Transverse colon (tissue), 4 donors: ENCODE measurements around the gene CDC20B. TPM values are rescaled to one million over a fixed set of nuclear protein-coding genes. Genes with fewer than 3 reads are reported as not detected.

Experiments
- DNase-seq: peaks from one replicate; pipeline ENCODE4 v3.0.0-alpha.2; 2019
- H3K27ac ChIP-seq, 4 donors: fragments of 200-600 bp; sonication (generic); 2 replicates each; pipeline ENCODE4 v1.5.1; 2016 to 2018; ENCODE audit warnings: inconsistent platforms in 4 of 4
- H3K27me3 ChIP-seq: fragments of 200-600 bp; sonication (generic); 2 replicates; pipeline ENCODE4 v1.5.1; 2017; ENCODE audit warnings: inconsistent platforms
- H3K36me3 ChIP-seq, 4 donors: fragments of 200-600 bp; sonication (generic); 2 replicates each; pipeline ENCODE4 v1.5.1; 2017 to 2019; ENCODE audit warnings: inconsistent platforms in 4 of 4
- H3K4me1 ChIP-seq, 4 donors: fragments of 200-600 bp; sonication (generic); 2 replicates each; pipeline ENCODE4 v1.5.1; 2017 to 2020; ENCODE audit warnings: inconsistent platforms in 4 of 4
- H3K4me3 ChIP-seq, 4 donors: fragments of 200-600 bp; sonication (generic); 1 replicate in 1 of 4; 2 replicates in 3 of 4; pipeline versions ENCODE4 v1.5.1 to v1.6.1; 2017 to 2019; ENCODE audit warnings: inconsistent platforms in 4 of 4
- H3K9me3 ChIP-seq, 2 donors: fragments of 200-600 bp; sonication (generic); 2 replicates each; pipeline ENCODE4 v1.5.1; 2017 to 2019; ENCODE audit warnings: inconsistent platforms in 2 of 2
- EP300 ChIP-seq: sonication (generic); formaldehyde crosslinking; IDR thresholded peaks from one replicate; pipeline ENCODE4 v1.6.1; 2017; ENCODE audit warnings: antibody characterized with exemption, low read depth
- POLR2A ChIP-seq: fragments of 450-650 bp; IDR thresholded peaks from one replicate; pipeline ENCODE4 v1.6.1; 2016; ENCODE audit warnings: antibody characterized with exemption, mild to moderate bottlenecking, moderate library complexity
- POLR2AphosphoS5 ChIP-seq, 3 donors: sonication (generic); formaldehyde crosslinking; IDR thresholded peaks; one replicate each; pipeline ENCODE4 v1.6.1; 2016; ENCODE audit warnings: antibody characterized with exemption in 3 of 3
- WGBS, 2 donors: methylation state at CpG; one replicate each; pipeline ENCODE4 v1.1.5; 2018; ENCODE audit warnings: low coverage in 1 of 2; 5-methylcytosine and 5-hydroxymethylcytosine counted together
- in situ Hi-C, 4 donors: fragments of 200-750 bp; cut with MboI; loops; one replicate each; pipeline versions ENCODE4 v1.15.0 to v1.15.1; 2017; ENCODE audit warnings: low sequenced_read_pairs in 3 of 4, low pct_ligation_motif_present in 1 of 4, low pct_unique_long_range_greater_than_20kb in 1 of 4
- intact Hi-C: fragments of 100-400 bp; cut with DNase I; formaldehyde crosslinking; loops from one replicate; pipeline ENCODE4 v1.15.1; 2023; ENCODE audit warnings: low total_unique reads
- total RNA-seq, 4 donors: library from RNA; depleted of rRNA; stranded (reverse); fragments of >200 nt; gene quantifications; one replicate each; pipeline ENCODE4 v1.1.0, GENCODE V29; 2016
- TF ChIP-seq, protein P1 (sequence below), 5 experiments: fragments of 200-600 bp in 3 of 5; fragments of 450-650 bp in 2 of 5; sonication (generic) in 3 of 5; IDR thresholded peaks; 1 replicate in 2 of 5; 2 replicates in 3 of 5; pipeline ENCODE4 v1.5.1; 2016 to 2017; ENCODE audit warnings: antibody characterized with exemption in 5 of 5, inconsistent platforms in 3 of 5, mild to moderate bottlenecking in 2 of 5, moderate library complexity in 1 of 5

The CDC20B gene
- total RNA-seq, 4 donors from 2014 or later = not detected

DNA sequence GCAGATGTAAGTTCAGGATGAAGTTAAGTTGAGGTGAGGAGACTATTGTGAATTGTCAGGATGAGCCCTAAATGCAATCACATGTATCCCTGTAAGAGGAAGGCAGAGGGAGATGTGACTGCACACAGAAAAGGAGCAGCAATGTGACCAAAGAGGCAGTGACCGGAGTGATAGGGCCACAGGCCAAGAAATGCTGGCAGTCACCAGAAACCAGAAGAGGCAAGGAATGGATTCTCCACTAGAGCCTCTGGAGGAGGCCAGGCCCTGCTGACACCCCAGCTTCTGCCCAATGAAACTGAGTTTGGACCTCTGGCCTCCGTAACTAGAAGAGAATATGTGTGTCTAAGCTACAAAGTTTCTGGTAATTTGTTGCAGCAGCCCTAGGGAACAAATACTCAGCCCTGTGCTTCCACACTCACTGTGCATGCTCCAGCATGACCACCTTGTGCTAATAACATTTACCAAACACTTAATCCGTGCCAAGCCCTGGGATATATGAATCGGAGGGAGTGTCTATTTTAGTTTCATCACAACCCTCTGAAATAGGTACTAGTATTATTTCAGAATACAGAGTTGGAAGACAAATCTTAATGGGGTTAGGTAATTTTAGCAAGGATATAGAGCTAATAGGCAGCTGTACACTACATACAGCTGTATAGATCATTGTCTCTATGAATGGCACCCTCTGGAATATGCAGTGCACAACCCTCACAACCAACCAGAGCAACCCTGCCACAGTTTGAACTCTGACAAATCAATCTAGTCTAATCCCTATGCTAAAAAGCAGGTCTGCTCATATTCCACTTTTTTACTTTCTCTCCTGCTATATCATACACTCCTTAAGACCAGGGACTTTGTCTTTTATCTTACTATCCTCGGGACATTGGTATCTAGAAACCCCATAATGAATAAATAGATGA lies 20.8 kb downstream of the CDC20B start:
- no peaks in the 10 kb centered on the region for H3K9me3 ChIP-seq
- in situ Hi-C loops (loop anchor here (10.0 to 25.0 kb wide), 3 partner anchors 247 to 640 kb away; partner anchors contain the start of genes SNX18 (in 3 of the 4) and SLC38A9 (in 1 of the 4)), intact Hi-C loops (loop anchor here (10.0 kb wide), 1 partner anchor 247 kb away; no protein-coding TSS in a partner anchor)
- H3K27me3 ChIP-seq = peaks cover 27% of the 10 kb centered on the region
- no peaks in the 10 kb centered on the region for H3K4me1 ChIP-seq
- no peak overlapping the region for H3K27ac ChIP-seq
- H3K36me3 ChIP-seq = no peaks in the 10 kb centered on the region
- H3K4me3 ChIP-seq = no peak overlapping the region
- 62 to 67% methylated on average over 4 to 5 of the region's 5 CpGs for WGBS, 2 donors
- no peak for DNase-seq
- TF ChIP-seq EP300 (no peak), POLR2A (no peak), POLR2AphosphoS5 (IDR thresholded peaks at IDR 0.05) (no peak)
- TF ChIP-seq, protein P1, sequence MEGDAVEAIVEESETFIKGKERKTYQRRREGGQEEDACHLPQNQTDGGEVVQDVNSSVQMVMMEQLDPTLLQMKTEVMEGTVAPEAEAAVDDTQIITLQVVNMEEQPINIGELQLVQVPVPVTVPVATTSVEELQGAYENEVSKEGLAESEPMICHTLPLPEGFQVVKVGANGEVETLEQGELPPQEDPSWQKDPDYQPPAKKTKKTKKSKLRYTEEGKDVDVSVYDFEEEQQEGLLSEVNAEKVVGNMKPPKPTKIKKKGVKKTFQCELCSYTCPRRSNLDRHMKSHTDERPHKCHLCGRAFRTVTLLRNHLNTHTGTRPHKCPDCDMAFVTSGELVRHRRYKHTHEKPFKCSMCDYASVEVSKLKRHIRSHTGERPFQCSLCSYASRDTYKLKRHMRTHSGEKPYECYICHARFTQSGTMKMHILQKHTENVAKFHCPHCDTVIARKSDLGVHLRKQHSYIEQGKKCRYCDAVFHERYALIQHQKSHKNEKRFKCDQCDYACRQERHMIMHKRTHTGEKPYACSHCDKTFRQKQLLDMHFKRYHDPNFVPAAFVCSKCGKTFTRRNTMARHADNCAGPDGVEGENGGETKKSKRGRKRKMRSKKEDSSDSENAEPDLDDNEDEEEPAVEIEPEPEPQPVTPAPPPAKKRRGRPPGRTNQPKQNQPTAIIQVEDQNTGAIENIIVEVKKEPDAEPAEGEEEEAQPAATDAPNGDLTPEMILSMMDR (IDR thresholded peaks at IDR 0.05) = no peak

DNA sequence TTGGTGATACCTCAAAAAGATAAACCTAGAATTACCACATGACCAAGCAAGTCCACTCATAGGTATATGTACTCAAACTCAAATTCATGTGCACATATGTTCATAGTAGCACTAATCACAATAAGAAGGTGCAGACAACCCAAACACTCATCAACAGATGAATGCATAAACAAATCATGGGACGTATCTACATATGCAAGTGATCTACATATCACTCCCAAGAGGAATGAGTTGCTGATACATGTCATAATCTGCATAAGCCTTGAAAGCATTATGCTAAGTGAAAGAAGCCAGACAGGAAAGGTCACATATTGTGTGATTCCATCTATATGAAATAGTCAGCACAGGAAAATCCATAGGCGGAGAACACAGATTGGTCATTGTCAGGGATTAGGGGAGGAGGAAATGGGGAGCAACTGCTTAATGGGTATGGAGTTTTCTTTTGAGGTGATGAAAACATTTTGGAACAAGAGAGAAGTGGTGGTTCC lies 23.6 kb downstream of the CDC20B start:
- TF ChIP-seq POLR2AphosphoS5 (IDR thresholded peaks at IDR 0.05) = no peak
- TF ChIP-seq POLR2A = no peak
- TF ChIP-seq EP300 = no peak
- TF ChIP-seq, protein P1 (IDR thresholded peaks at IDR 0.05) = no peak
- DNase-seq = no peak
- no peak overlapping the region for H3K27ac ChIP-seq
- peaks cover 21% of the 10 kb centered on the region for H3K27me3 ChIP-seq
- in situ Hi-C loops (loop anchor here in 3 of 4 donors (10.0 to 25.0 kb wide), 2 partner anchors 212 to 245 kb away; no protein-coding TSS in a partner anchor), intact Hi-C loops (no loop called here)
- H3K4me1 ChIP-seq = no peaks in the 10 kb centered on the region
- no peaks in the 10 kb centered on the region for H3K9me3 ChIP-seq
- WGBS, 2 donors = 86 to 88% methylated on average over 1 to 2 of the region's 2 CpGs
- H3K4me3 ChIP-seq = no peak overlapping the region
- H3K36me3 ChIP-seq = no peaks in the 10 kb centered on the region

DNA sequence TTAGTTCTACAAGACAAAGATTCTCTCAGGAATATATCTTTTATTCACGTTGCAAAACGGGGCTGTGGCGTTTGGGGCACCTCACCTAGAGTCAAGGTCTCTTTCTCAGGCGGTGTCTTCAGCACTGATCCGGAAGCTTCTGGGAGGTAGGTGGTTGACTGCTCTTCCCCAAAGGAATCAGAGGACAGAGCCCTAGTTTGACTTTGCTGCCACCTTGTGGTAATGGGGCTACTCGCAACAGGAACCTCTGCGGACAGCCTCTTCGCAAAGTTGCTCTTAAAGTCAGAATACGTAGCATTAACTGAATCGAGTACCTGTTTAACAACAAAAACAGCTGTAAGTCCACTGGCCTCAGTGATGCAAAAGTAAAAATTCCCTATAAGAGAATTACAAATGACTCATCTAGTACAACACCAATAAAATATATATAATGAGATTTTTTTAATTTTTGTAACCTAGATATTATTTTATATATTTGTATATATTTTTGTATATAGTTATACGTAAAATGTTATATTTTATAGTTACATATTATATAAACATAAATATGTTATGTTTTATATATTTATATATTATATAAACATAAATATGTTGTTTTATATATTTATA lies 26.3 kb downstream of the CDC20B start:
- H3K27me3 ChIP-seq = peaks cover 15% of the 10 kb centered on the region
- 0 to 7% methylated on average over 7 to 11 of the region's 11 CpGs for WGBS, 2 donors
- no peaks in the 10 kb centered on the region for H3K4me1 ChIP-seq
- H3K4me3 ChIP-seq = no peak overlapping the region
- DNase-seq = peak; percentile 83
- H3K36me3 ChIP-seq = no peaks in the 10 kb centered on the region
- TF ChIP-seq, protein P1 (IDR thresholded peaks at IDR 0.05) = peak; percentile 71 to 91 (median 87)
- TF ChIP-seq EP300 = no peak
- TF ChIP-seq POLR2AphosphoS5 (IDR thresholded peaks at IDR 0.05) = no peak
- TF ChIP-seq POLR2A = no peak
- intact Hi-C loops (no loop called here), in situ Hi-C loops (loop anchor here in 3 of 4 donors (10.0 to 25.0 kb wide), 2 partner anchors 209 to 242 kb away; no protein-coding TSS in a partner anchor)
- H3K27ac ChIP-seq = no peak overlapping the region
- no peaks in the 10 kb centered on the region for H3K9me3 ChIP-seq

DNA sequence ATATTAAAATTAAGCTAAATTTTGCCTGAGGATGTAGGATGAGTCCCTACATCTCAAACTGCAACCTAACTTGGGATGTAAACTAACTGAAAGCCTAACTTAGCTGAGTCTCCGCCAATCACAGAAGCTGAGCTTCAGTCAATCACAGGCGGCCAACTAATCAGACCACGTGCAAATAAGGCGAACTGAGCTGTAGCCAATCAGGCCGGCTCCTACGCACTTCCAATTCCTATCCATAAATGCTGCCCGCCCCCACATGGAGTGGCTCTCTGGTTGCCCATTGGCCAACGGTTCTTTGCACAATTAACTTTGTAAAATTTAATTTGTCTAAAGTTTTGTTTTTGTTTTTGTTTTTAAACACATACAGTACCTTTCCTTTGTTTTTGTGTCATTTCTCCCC lies 26.9 kb downstream of the CDC20B start:
- H3K27me3 ChIP-seq = peaks cover 15% of the 10 kb centered on the region
- intact Hi-C loops = no loop called here
- no peaks in the 10 kb centered on the region for H3K9me3 ChIP-seq
- H3K4me1 ChIP-seq = no peaks in the 10 kb centered on the region
- WGBS, 2 donors = 75 to 84% methylated on average over 7 to 8 of the region's 8 CpGs
- in situ Hi-C loops = loop anchor here in 3 of 4 donors (10.0 to 25.0 kb wide), 2 partner anchors 209 to 241 kb away; no protein-coding TSS in a partner anchor
- H3K4me3 ChIP-seq = no peak overlapping the region
- TF ChIP-seq POLR2AphosphoS5 (IDR thresholded peaks at IDR 0.05) (no peak), POLR2A (no peak)
- TF ChIP-seq, protein P1 (IDR thresholded peaks at IDR 0.05) = no peak
- no peak overlapping the region for H3K27ac ChIP-seq
- no peak for DNase-seq
- no peaks in the 10 kb centered on the region for H3K36me3 ChIP-seq
